SK-N-SH treated with all-trans-retinoic acid at 6 μM for 48 hours (cell line): ENCODE data around the gene SF3A1.
A peak's percentile ranks its signal among the peaks of the same experiment; 100 is the strongest.

Experiments used
- ATAC-seq: fragments of 200-7000 bp; cut with Tn5 transposase; 3 replicates; pipeline ENCODE4 v1.9.1; 2020; ENCODE audit warnings: mild to moderate bottlenecking, moderate library complexity
- ARNTL ChIP-seq: fragments of 450-650 bp; formaldehyde crosslinking; IDR thresholded peaks from 2 replicates; pipeline ENCODE4 v1.5.0; 2020; ENCODE audit warnings: low read depth, mild to moderate bottlenecking, moderate library complexity, borderline replicate concordance
- GLIS3 ChIP-seq: fragments of 250-450 bp; sonication (Bioruptor Pico); IDR thresholded peaks from 2 replicates; pipeline ENCODE4 v1.5.0; 2020; ENCODE audit warnings: mild to moderate bottlenecking, moderate library complexity
- ISL1 ChIP-seq: fragments of 250-450 bp; sonication (Bioruptor Pico); IDR thresholded peaks from 2 replicates; pipeline ENCODE4 v2.1.2; 2022; ENCODE audit warnings: mild to moderate bottlenecking, moderate library complexity
- OSR1 ChIP-seq: fragments of 250-450 bp; sonication (Bioruptor Pico); IDR thresholded peaks from 2 replicates; pipeline ENCODE4 v1.8.0; 2022; ENCODE audit warnings: moderate library complexity, mild to moderate bottlenecking, inconsistent platforms
- PATZ1 ChIP-seq: fragments of 250-450 bp; sonication (Bioruptor Pico); IDR thresholded peaks from 2 replicates; pipeline ENCODE4 v1.8.0; 2020; ENCODE audit warnings: mild to moderate bottlenecking, moderate library complexity, borderline replicate concordance
- POU6F1 ChIP-seq: fragments of 250-450 bp; sonication (Bioruptor Pico); IDR thresholded peaks from 2 replicates; pipeline ENCODE4 v1.8.0; 2021; ENCODE audit warnings: low read depth, mild to moderate bottlenecking, moderate library complexity, borderline replicate concordance
- PPARA ChIP-seq: fragments of 250-450 bp; sonication (Bioruptor Pico); IDR thresholded peaks from 2 replicates; pipeline ENCODE4 v1.5.0; 2020; ENCODE audit warnings: mild to moderate bottlenecking, borderline replicate concordance
- TCF4 ChIP-seq: fragments of 250-450 bp; sonication (Bioruptor Pico); IDR thresholded peaks from 2 replicates; pipeline ENCODE4 v1.8.0; 2021; ENCODE audit warnings: mild to moderate bottlenecking, moderate library complexity, borderline replicate concordance
- TOX ChIP-seq: fragments of 250-450 bp; sonication (Bioruptor Pico); IDR thresholded peaks from 2 replicates; pipeline ENCODE4 v1.8.0; 2021; ENCODE audit warnings: mild to moderate bottlenecking, moderate library complexity, borderline replicate concordance
- TSHZ2 ChIP-seq: fragments of 250-450 bp; sonication (Bioruptor Pico); IDR thresholded peaks from 2 replicates; pipeline ENCODE4 v1.5.0; 2020; ENCODE audit warnings: mild to moderate bottlenecking, moderate library complexity
- ZFP3 ChIP-seq: fragments of 250-450 bp; sonication (Bioruptor Pico); IDR thresholded peaks from 2 replicates; pipeline ENCODE4 v1.5.0; 2020; ENCODE audit warnings: mild to moderate bottlenecking, moderate library complexity
- ZFP30 ChIP-seq: fragments of 450-650 bp; formaldehyde crosslinking; IDR thresholded peaks from 2 replicates; pipeline ENCODE4 v1.5.0; 2022; ENCODE audit warnings: mild to moderate bottlenecking, moderate library complexity
- ZNF565 ChIP-seq: fragments of 450-650 bp; formaldehyde crosslinking; conservative IDR thresholded peaks from 2 replicates; pipeline ENCODE4 v1.5.0; 2020; ENCODE audit warnings: low read depth, mild to moderate bottlenecking, moderate library complexity
- ZNF70 ChIP-seq: fragments of 450-650 bp; formaldehyde crosslinking; IDR thresholded peaks from 2 replicates; pipeline ENCODE4 v1.5.0; 2020; ENCODE audit warnings: mild to moderate bottlenecking, moderate library complexity
- ZNF8 ChIP-seq: fragments of 450-650 bp; formaldehyde crosslinking; IDR thresholded peaks from 2 replicates; pipeline ENCODE4 v1.5.0; 2020; ENCODE audit warnings: mild to moderate bottlenecking, moderate library complexity
- TF ChIP-seq, protein P1 (sequence below): fragments of 250-450 bp; sonication (Bioruptor Pico); IDR thresholded peaks from 2 replicates; pipeline ENCODE4 v1.5.1; 2020; ENCODE audit warnings: low read depth, mild to moderate bottlenecking, moderate library complexity
- TF ChIP-seq, protein P2 (sequence below): fragments of 250-450 bp; sonication (Bioruptor Pico); IDR thresholded peaks from 2 replicates; pipeline ENCODE4 v1.5.1; 2021; ENCODE audit warnings: mild to moderate bottlenecking, moderate library complexity

SF3A1 gene

DNA sequence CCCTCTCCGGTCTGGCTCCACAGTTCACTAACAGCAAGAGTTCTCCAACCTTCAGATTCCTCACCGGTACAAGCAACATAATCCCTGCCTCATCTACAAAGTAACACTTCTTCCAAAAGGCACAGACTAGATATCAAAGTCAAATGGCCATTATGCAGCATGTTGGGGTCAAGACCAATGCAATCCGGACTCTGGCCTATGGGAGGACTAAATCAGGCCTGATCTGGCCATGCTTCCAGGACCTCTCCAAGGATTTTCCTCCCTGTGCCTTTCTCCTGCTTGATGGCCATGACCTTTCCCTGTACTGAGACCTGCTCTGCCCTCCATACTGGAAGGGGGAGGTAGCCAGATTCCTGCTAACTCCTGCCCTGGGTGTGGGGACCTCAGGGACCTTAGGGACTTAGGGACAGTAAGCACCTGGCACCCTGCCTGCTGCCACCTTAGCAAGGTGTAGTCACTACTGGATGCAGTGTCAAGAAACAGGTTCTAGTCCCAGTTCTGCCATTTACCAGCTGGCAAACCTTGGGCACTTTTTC lies 36.6 kb downstream of the SF3A1 start:
- TF ChIP-seq, protein P1, sequence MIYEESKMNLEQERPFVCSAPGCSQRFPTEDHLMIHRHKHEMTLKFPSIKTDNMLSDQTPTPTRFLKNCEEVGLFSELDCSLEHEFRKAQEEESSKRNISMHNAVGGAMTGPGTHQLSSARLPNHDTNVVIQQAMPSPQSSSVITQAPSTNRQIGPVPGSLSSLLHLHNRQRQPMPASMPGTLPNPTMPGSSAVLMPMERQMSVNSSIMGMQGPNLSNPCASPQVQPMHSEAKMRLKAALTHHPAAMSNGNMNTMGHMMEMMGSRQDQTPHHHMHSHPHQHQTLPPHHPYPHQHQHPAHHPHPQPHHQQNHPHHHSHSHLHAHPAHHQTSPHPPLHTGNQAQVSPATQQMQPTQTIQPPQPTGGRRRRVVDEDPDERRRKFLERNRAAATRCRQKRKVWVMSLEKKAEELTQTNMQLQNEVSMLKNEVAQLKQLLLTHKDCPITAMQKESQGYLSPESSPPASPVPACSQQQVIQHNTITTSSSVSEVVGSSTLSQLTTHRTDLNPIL (CRISPR knock-in tag), result no peak
- TF ChIP-seq TOX (CRISPR knock-in tag) (no peak), POU6F1 (CRISPR knock-in tag) (no peak), ZFP30 (CRISPR knock-in tag) (no peak), PATZ1 (CRISPR knock-in tag) (no peak), GLIS3 (CRISPR knock-in tag) (no peak)

DNA sequence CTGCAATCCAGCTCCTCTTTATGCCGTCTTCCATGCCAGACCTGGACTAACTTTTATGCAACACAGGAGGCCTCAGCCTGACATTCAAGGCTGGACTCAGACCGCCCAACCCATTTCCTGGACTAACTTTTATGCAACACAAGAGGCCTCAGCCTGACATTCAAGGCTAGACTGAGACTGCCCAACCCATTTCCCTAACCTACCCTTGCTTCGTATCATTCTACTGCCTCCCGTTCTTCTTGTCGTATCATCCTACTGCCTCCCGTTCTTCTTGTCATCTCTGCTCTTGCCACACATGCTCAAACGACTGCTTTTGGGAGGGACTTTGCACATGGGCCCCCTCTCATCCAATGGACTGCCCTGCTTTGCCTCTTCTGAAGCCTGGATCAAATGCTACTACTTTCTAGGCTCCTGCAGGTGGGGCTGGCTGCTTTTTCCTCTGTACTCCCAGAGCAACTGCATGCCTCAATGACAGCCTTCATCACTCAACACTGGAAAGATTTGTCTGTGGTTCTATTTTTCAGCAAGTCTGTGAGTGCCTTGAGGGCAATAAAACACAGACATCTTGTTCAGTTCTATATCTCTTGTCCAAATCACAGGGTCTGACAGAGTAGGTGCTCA lies 37.8 kb downstream of the SF3A1 start:
- TF ChIP-seq OSR1 (CRISPR knock-in tag) (no peak), TSHZ2 (no peak), TCF4 (CRISPR knock-in tag) (no peak), ZNF8 (CRISPR knock-in tag) (no peak), PPARA (CRISPR knock-in tag) (no peak), ZFP3 (CRISPR knock-in tag) (no peak), PATZ1 (CRISPR knock-in tag) (no peak)
- TF ChIP-seq, protein P1 (CRISPR knock-in tag), result no peak
- 0 out of 3 replicates have a peak, but pooled peaks have one; percentile 33 for ATAC-seq

More for the DNA sequence above, 36.6 kb downstream of the SF3A1 start:
- no peak for ATAC-seq

DNA sequence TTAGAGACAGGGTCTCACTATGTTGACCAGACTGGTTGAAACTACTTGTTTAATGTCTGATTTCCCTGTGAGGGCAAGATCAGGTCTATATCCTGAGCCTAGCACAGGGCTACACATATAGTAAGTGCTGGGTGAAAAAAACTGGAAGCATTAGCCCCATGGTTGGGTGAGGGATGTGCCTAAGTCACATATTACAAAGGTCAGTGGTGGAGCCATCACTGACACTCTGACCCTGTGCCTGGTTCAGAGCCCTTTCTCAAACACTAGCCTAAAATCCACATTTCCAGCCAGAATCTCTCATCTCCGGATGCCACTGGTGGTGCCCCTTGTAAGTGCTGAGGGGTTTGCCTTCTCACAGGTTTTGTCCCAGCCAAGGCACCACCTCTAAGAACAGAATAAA lies 38.9 kb downstream of the SF3A1 start:
- TF ChIP-seq ZNF565 (CRISPR knock-in tag), result no peak
- ATAC-seq, result no peak

DNA sequence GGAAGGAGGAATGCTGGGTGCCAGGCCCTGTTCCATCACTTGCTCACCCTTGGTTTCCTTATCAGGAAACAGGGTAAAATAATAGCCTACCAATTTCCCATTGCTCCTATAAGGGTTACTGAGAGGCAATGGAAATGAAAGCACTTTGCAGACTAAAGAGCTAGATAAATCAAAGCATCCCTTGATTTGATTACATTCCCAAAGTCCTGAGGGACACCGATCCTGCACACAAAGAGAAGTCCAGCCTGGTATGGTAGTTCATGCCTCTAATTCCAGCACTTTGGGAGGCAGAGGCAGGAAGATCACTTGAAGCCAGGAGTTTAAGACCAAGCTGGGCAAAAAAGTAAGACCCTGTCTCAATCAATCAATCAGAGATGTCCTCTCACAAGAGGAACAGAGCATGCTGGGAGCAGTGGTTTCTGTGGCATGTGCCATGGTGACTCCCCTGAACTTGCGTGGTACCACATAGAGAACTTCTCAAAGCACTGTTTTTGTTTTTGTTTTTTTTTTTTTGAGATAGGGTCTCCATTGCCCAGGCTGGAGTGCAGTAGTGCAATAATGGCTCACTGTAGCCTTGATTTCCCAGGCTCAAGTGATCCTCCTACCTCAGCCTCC lies 40.6 kb downstream of the SF3A1 start:
- no peak for ATAC-seq
- TF ChIP-seq ZNF565 (CRISPR knock-in tag) (no peak), ZNF70 (no peak), TOX (CRISPR knock-in tag) (no peak), TCF4 (CRISPR knock-in tag) (no peak), PATZ1 (CRISPR knock-in tag) (no peak), ARNTL (CRISPR knock-in tag) (no peak), ISL1 (CRISPR knock-in tag) (no peak), PPARA (CRISPR knock-in tag) (no peak), ZNF8 (CRISPR knock-in tag) (no peak), ZFP3 (CRISPR knock-in tag) (no peak)
- TF ChIP-seq, protein P2, sequence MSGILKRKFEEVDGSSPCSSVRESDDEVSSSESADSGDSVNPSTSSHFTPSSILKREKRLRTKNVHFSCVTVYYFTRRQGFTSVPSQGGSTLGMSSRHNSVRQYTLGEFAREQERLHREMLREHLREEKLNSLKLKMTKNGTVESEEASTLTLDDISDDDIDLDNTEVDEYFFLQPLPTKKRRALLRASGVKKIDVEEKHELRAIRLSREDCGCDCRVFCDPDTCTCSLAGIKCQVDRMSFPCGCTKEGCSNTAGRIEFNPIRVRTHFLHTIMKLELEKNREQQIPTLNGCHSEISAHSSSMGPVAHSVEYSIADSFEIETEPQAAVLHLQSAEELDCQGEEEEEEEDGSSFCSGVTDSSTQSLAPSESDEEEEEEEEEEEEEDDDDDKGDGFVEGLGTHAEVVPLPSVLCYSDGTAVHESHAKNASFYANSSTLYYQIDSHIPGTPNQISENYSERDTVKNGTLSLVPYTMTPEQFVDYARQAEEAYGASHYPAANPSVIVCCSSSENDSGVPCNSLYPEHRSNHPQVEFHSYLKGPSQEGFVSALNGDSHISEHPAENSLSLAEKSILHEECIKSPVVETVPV (CRISPR knock-in tag), result no peak
